ENCODE data around the gene ZDHHC8.
"Not testable (repeated sequence)": the region's sequence is repeated elsewhere in the genome, so short reads cannot be mapped to it uniquely, and the experiment has no call there.

The ZDHHC8 gene

GRCh38 chr22:20145832-20146223 lies 14.2 kb downstream of the ZDHHC8 start:
- DNase-seq, result no peak

GRCh38 chr22:20146777-20147176 lies 15.2 kb downstream of the ZDHHC8 start:
- DNase-seq, result no peak

- DNase-seq, result no peak
Measured at GRCh38 chr22:20147237-20147988, 15.8 kb downstream of the ZDHHC8 start.

- no peak for DNase-seq
Measured at GRCh38 chr22:20148414-20148813, 16.8 kb downstream of the ZDHHC8 start.

GRCh38 chr22:20149257-20150250 lies 17.9 kb downstream of the ZDHHC8 start:
- DNase-seq, result no peak

GRCh38 chr22:20150381-20151275 lies 19.0 kb downstream of the ZDHHC8 start, which contains the start of gene CCDC188:
CCDC188 (minus strand) TSS chr22:20151055; CDS start chr22:20150986, 69 bp downstream.
- DNase-seq, result no peak

- no peak for DNase-seq
Measured at GRCh38 chr22:20151276-20151588, 19.6 kb downstream of the ZDHHC8 start.

GRCh38 chr22:20152464-20152890 lies 20.9 kb downstream of the ZDHHC8 start:
- no peak for DNase-seq

- DNase-seq, result no peak
Measured at GRCh38 chr22:20153945-20154344, 22.3 kb downstream of the ZDHHC8 start.

- peak; percentile 54 for DNase-seq
Measured at GRCh38 chr22:20154602-20155187, 23.1 kb downstream of the ZDHHC8 start.

- peak; percentile 88 for DNase-seq
Measured at GRCh38 chr22:20155330-20156041, 23.9 kb downstream of the ZDHHC8 start.

GRCh38 chr22:20156042-20156389 lies 24.4 kb downstream of the ZDHHC8 start:
- no peak for DNase-seq

GRCh38 chr22:20156611-20157429 lies 25.2 kb downstream of the ZDHHC8 start:
- DNase-seq, result peak; percentile 63

- DNase-seq, result no peak
Measured at GRCh38 chr22:20157430-20158183, 26.0 kb downstream of the ZDHHC8 start.

- DNase-seq, result no peak
Measured at GRCh38 chr22:20158391-20159036, 26.9 kb downstream of the ZDHHC8 start.

- no peak for DNase-seq
Measured at GRCh38 chr22:20159076-20159475, 27.5 kb downstream of the ZDHHC8 start.

GRCh38 chr22:20159531-20159930 lies 27.9 kb downstream of the ZDHHC8 start:
- not testable (repeated sequence) for DNase-seq

GRCh38 chr22:20160041-20160440 lies 28.4 kb downstream of the ZDHHC8 start:
- DNase-seq, result no peak

- DNase-seq, result peak; percentile 25
Measured at GRCh38 chr22:20164863-20165262, 33.3 kb downstream of the ZDHHC8 start.

- no peak for DNase-seq
Measured at GRCh38 chr22:20165421-20165820, 33.8 kb downstream of the ZDHHC8 start.

Data from COR-L47 (cell line).